ENCODE results near the gene GGA2.
"Not testable (repeated sequence)": the region's sequence is repeated elsewhere in the genome, so short reads cannot be mapped to it uniquely, and the experiment has no call there.

The GGA2 gene

GRCh38 chr16:23504076-23504452 is 6.2 kb downstream of the GGA2 start:
- no peak for FAIRE-seq

- no peak for FAIRE-seq
Observed at GRCh38 chr16:23502466-23502865, 7.8 kb downstream of the GGA2 start.

- no peak for FAIRE-seq
Observed at GRCh38 chr16:23501291-23501690, 9.0 kb downstream of the GGA2 start.

- FAIRE-seq, result no peak
Observed at GRCh38 chr16:23500862-23501225, 9.4 kb downstream of the GGA2 start.

- no peak for FAIRE-seq
Observed at GRCh38 chr16:23500212-23500861, 10.0 kb downstream of the GGA2 start.

GRCh38 chr16:23499801-23500200 is 10.5 kb downstream of the GGA2 start:
- FAIRE-seq, result no peak

GRCh38 chr16:23498863-23499262 is 11.4 kb downstream of the GGA2 start:
- no peak for FAIRE-seq

- FAIRE-seq, result no peak
Observed at GRCh38 chr16:23497543-23497868, 12.8 kb downstream of the GGA2 start.

GRCh38 chr16:23496821-23497542 is 13.3 kb downstream of the GGA2 start:
- FAIRE-seq, result no peak

GRCh38 chr16:23495671-23496070 is 14.6 kb downstream of the GGA2 start:
- no peak for FAIRE-seq

- no peak for FAIRE-seq
Observed at GRCh38 chr16:23494188-23494587, 16.1 kb downstream of the GGA2 start.

- no peak for FAIRE-seq
Observed at GRCh38 chr16:23491490-23492391, 18.6 kb downstream of the GGA2 start.

- FAIRE-seq, result no peak
Observed at GRCh38 chr16:23486480-23486879, 23.8 kb downstream of the GGA2 start.

- FAIRE-seq, result no peak
Observed at GRCh38 chr16:23485841-23486240, 24.5 kb downstream of the GGA2 start.

- FAIRE-seq, result no peak
Observed at GRCh38 chr16:23485257-23485614, 25.1 kb downstream of the GGA2 start.

- FAIRE-seq, result no peak
Observed at GRCh38 chr16:23484510-23485256, 25.6 kb downstream of the GGA2 start.

GRCh38 chr16:23483492-23483891 is 26.8 kb downstream of the GGA2 start:
- not testable (repeated sequence) for FAIRE-seq

GRCh38 chr16:23482778-23483177 is 27.5 kb downstream of the GGA2 start:
- FAIRE-seq, result no peak

- FAIRE-seq, result no peak
Observed at GRCh38 chr16:23480257-23480656, 30.0 kb downstream of the GGA2 start.

GRCh38 chr16:23479138-23479537 is 31.2 kb downstream of the GGA2 start:
- no peak for FAIRE-seq

- FAIRE-seq, result no peak
Observed at GRCh38 chr16:23478566-23478965, 31.7 kb downstream of the GGA2 start.

GRCh38 chr16:23476289-23476688 is 34.0 kb downstream of the GGA2 start:
- no peak for FAIRE-seq

GRCh38 chr16:23469814-23470213 is 40.5 kb downstream of the GGA2 start:
- FAIRE-seq, result no peak
